Nephron (organoid): ENCODE measurements around the gene EPHA8.

Experiments used
- H3K27ac Mint-ChIP-seq, 3 experiments: 2 replicates each; pipeline ENCODE4 v1.8.0; 2020; ENCODE audit warnings: mixed read lengths in 3 of 3, mild to moderate bottlenecking in 2 of 3, moderate library complexity in 1 of 3
- H3K27me3 Mint-ChIP-seq: 2 replicates; pipeline ENCODE4 v1.8.0; 2021; ENCODE audit warnings: low read depth, mild to moderate bottlenecking, moderate library complexity, mixed read lengths
- H3K36me3 Mint-ChIP-seq: 2 replicates; pipeline ENCODE4 v1.8.0; 2020; ENCODE audit warnings: low read depth, mixed read lengths
- H3K4me1 Mint-ChIP-seq: 2 replicates; pipeline ENCODE4 v1.8.0; 2020; ENCODE audit warnings: mixed read lengths
- H3K4me3 Mint-ChIP-seq, 3 experiments: 2 replicates each; pipeline ENCODE4 v1.8.0; 2020; ENCODE audit warnings: mild to moderate bottlenecking in 3 of 3, mixed read lengths in 3 of 3, moderate library complexity in 2 of 3
- H3K9me3 Mint-ChIP-seq: 2 replicates; pipeline ENCODE4 v1.8.0; 2020; ENCODE audit warnings: mixed read lengths
- TF ChIP-seq, protein P1 (sequence below), 3 experiments: fragments of 200-600 bp; sonication (generic); IDR thresholded peaks; one replicate each; pipeline ENCODE4 v1.5.0; 2021; ENCODE audit warnings: antibody characterized with exemption in 3 of 3; ENCODE audit not compliant: unreplicated experiment in 3 of 3

The EPHA8 gene

DNA sequence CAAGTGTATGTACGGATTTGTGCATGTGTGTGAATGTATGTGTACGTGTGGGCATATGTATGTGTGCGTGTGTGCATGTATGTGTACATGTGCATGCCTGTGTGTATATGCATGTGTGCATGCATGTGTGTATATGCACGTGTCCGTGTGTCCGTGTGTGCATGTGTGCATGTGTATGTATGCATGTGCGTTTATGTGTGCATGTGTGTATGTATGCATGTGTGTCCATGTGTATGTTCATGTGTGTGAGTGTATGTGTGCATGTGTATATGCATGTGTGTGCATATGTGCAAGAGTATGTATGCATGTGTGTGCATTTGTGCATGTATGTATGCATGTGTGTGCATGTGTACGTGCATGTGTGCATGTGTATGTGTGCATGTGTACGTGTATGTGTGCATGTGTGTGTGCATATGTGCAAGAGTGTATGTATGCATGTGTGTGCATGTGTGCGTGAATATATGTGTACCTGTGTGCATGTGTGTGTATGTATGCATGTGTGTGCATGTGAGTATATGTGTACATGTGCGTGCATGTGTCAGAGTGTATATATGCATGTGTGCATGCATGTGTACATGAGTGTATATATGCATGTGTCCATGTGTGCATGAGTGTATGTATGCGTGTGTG, 15.6 kb downstream of the EPHA8 start:
- H3K9me3 Mint-ChIP-seq = peaks cover 14% of the 10 kb centered on the region
- H3K27me3 Mint-ChIP-seq = peaks cover 49% of the 10 kb centered on the region
- no peak overlapping the region for H3K27ac Mint-ChIP-seq
- TF ChIP-seq, protein P1, sequence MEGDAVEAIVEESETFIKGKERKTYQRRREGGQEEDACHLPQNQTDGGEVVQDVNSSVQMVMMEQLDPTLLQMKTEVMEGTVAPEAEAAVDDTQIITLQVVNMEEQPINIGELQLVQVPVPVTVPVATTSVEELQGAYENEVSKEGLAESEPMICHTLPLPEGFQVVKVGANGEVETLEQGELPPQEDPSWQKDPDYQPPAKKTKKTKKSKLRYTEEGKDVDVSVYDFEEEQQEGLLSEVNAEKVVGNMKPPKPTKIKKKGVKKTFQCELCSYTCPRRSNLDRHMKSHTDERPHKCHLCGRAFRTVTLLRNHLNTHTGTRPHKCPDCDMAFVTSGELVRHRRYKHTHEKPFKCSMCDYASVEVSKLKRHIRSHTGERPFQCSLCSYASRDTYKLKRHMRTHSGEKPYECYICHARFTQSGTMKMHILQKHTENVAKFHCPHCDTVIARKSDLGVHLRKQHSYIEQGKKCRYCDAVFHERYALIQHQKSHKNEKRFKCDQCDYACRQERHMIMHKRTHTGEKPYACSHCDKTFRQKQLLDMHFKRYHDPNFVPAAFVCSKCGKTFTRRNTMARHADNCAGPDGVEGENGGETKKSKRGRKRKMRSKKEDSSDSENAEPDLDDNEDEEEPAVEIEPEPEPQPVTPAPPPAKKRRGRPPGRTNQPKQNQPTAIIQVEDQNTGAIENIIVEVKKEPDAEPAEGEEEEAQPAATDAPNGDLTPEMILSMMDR (IDR thresholded peaks at IDR 0.05; ENCODE audit: unreplicated experiment in 3 of 3) = no peak
- peaks cover 3% of the 10 kb centered on the region for H3K4me1 Mint-ChIP-seq
- H3K4me3 Mint-ChIP-seq = no peak overlapping the region
- peaks cover 9% of the 10 kb centered on the region for H3K36me3 Mint-ChIP-seq

DNA sequence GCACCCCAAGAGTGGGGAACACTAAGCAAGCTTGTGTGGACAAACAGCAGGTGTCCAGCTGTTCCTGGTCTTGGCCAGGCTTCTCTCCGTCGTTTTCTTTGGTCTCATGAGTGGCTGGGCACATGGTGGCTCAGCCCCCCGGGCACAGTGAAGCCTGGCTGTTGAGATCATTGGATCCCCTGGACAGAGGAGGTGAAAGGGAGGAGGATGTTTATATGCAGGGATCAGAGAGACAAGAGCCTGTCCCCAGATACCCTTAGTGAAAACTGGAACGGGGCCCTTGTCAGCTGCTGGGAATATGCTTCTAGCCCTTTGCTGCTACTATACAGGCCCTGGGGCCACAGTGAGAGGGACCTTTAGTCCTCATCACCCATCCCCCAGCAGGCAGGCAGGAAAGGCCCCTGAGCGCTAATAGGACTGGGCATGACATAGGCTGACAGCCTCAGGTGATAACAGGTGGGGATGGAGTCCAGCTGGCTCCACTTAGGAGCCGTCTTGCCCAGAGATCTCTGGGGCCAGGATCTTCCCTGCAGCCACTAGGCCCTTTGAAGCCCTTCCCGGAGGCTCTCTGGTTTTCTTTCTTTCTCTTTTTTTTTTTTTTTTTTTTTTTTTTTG, 16.4 kb downstream of the EPHA8 start:
- TF ChIP-seq, protein P1 (IDR thresholded peaks at IDR 0.05; ENCODE audit: unreplicated experiment in 3 of 3) = no peak
- peaks cover 9% of the 10 kb centered on the region for H3K36me3 Mint-ChIP-seq
- H3K4me1 Mint-ChIP-seq = peaks cover 4% of the 10 kb centered on the region
- peaks cover 43% of the 10 kb centered on the region for H3K27me3 Mint-ChIP-seq
- H3K4me3 Mint-ChIP-seq = no peak overlapping the region
- H3K9me3 Mint-ChIP-seq = peaks cover 14% of the 10 kb centered on the region
- H3K27ac Mint-ChIP-seq = no peak overlapping the region

DNA sequence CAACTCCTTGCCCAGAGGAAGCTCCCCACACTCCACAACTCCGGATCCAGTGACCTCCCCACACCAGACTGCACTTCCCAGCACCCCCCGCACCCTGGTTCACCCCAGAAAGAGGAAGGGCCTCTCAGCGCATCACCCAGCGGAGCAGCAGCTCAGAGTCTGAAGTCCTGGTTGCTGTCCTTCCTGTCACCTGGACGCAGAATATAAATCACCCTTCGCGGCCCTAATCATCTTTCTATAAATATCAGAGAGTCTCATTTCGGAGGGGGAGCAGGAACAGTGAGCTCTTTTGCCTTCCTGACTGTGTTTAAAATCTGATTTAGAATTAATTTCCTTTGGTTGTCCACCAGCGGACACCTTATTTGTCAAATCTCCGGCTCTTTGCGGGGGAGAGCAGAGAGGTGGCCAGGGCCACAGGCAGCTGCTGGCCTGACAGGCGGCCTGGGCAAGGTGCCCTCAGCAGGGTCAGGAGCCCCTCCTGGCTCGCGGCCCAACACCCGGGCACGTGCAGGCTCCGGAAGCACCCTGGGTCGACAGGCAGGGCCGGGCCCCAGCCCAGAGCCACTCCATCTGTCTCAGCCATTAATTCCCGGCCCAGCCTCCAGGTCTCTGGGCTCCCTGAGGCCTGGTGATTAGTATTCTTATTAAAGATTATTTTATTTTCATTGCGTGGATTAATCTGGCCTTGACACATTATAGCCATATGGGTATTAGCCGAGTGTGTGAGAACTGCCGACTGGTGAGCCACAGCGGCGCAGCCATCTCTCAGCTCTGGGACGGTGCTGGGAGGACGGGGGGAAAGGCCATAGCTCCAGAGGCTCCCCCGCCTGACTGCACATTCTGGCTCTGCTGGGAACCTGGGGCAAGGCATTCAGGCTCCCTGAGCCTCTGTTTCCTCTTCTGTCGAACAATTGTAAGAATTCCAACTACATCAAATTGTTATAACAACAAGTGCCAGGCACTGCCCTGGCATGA, 19.7 kb downstream of the EPHA8 start:
- peaks cover 4% of the 10 kb centered on the region for H3K4me1 Mint-ChIP-seq
- no peak overlapping the region for H3K4me3 Mint-ChIP-seq
- TF ChIP-seq, protein P1 (IDR thresholded peaks at IDR 0.05; ENCODE audit: unreplicated experiment in 3 of 3) = no peak
- H3K9me3 Mint-ChIP-seq = peaks cover 4% of the 10 kb centered on the region
- peaks cover 23% of the 10 kb centered on the region for H3K27me3 Mint-ChIP-seq
- no peak overlapping the region for H3K27ac Mint-ChIP-seq
- H3K36me3 Mint-ChIP-seq = peaks cover 3% of the 10 kb centered on the region

DNA sequence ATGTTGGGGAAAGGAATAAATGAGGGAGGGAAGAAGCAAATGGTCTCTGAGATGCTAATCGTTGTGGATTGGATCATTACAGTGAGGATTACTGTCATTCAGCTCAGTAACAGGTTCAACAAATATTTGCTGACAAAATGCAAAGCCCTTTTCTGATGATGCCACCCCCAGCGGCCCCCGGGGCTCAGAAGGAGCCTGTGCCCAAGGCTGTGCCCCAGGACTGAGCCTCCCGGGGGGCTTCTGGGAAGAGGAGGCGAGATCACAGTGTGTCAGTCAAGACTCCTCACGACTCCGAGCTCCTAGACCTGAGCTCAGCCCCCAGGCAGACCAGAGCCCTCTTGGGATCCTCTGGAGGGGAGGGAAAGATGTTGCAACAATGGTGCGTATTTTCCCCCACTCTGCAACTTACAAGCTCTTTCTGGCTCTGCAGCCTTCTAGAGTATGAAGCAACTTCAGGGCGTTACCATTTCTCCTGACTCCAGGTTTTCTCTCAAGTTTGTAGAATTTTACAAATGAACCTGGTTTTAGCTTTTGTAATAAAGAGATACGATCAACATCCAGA, 20.8 kb downstream of the EPHA8 start:
- Mint-ChIP-seq H3K36me3 (no peaks in the 10 kb centered on the region), H3K9me3 (no peaks in the 10 kb centered on the region), H3K27ac (no peak overlapping the region), H3K4me3 (no peak overlapping the region), H3K4me1 (peaks cover 4% of the 10 kb centered on the region), H3K27me3 (peaks cover 23% of the 10 kb centered on the region)
- TF ChIP-seq, protein P1 (IDR thresholded peaks at IDR 0.05; ENCODE audit: unreplicated experiment in 3 of 3) = no peak

DNA sequence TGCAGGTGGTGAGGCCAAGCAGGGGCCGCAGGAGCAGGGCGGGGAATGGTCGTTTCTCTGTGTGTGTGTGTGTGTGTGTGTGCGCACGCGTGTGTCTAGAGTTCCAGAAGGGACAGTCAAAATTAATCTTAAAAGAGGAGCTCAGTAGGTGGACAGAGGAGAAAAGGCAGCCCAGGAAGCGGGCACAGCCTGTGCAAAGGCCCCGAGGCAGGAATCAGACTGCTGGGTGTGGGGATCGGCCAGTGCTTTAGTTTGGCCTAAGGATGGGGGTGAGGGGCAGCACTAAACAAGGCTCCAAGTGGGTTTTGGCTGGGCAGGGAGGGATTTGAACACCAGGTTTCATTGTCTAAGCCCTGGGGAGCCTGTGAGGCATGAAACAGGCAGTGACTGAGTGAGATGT, 21.7 kb downstream of the EPHA8 start:
- TF ChIP-seq, protein P1 (IDR thresholded peaks at IDR 0.05; ENCODE audit: unreplicated experiment in 3 of 3) = no peak
- H3K36me3 Mint-ChIP-seq = no peaks in the 10 kb centered on the region
- H3K9me3 Mint-ChIP-seq = no peaks in the 10 kb centered on the region

More for the DNA sequence above, 21.7 kb downstream of the EPHA8 start:
- peaks cover 32% of the 10 kb centered on the region for H3K27me3 Mint-ChIP-seq
- H3K27ac Mint-ChIP-seq = no peak overlapping the region
- no peak overlapping the region for H3K4me3 Mint-ChIP-seq
- peaks cover 4% of the 10 kb centered on the region for H3K4me1 Mint-ChIP-seq
